Upper lobe of left lung (tissue), 4 donors: ENCODE measurements around the gene TULP1.

ENCODE experiments used
- CTCF ChIP-seq, 6 experiments: fragments of 450-650 bp in 4 of 6; fragments of 200-600 bp in 2 of 6; sonication (generic) in 2 of 6; IDR thresholded peaks; one replicate each; pipeline ENCODE4 v1.5.1; 2016 to 2019; ENCODE audit warnings: antibody characterized with exemption in 6 of 6
- EP300 ChIP-seq, 4 donors: sonication (generic); formaldehyde crosslinking; IDR thresholded peaks; one replicate each; pipeline ENCODE4 v1.5.1; 2017; ENCODE audit warnings: antibody characterized with exemption in 4 of 4, control low read depth in 2 of 4
- POLR2A ChIP-seq, 4 donors: fragments of 450-650 bp; IDR thresholded peaks; one replicate each; pipeline ENCODE4 v1.5.1; 2016 to 2017; ENCODE audit warnings: antibody characterized with exemption in 4 of 4, mild to moderate bottlenecking in 2 of 4

DNA sequence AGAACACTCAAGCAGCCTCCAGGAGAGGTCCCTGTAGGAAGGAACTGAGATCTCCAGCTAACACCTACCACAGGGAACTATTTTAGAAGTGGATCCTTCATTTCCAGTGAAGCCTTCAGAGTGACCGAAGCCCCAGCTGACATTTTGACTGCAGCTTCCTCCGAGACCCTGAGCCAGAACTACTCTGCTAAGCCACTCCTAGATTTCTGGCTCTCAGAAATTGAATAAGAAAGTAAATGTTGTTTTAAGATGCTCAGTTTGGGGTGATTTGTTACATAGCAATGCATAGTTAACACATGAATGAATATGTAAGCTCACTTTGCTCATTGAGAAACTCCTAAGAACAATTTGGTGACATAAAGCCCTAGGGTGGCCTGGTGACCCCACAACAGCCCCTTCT, 5.5 kb downstream of the TULP1 start:
- no peak for TF ChIP-seq POLR2A (IDR thresholded peaks at IDR 0.05)
- TF ChIP-seq CTCF (IDR thresholded peaks at IDR 0.05), result no peak
- TF ChIP-seq EP300 (IDR thresholded peaks at IDR 0.05), result no peak
